ENCODE measurements around the gene EHBP1L1. TPM values are rescaled to one million over a fixed set of nuclear protein-coding genes. Genes with fewer than 3 reads are reported as not detected.

The EHBP1L1 gene
- total and polyA plus RNA-seq, 2 of the 13 experiments (the other 11 are each of a cell fraction or from before 2014, with no cell fraction given) = 8.3 to 10.6 TPM

GRCh38 chr11:65546217-65546958, 29.5 kb upstream of the EHBP1L1 start (continued):
- no peak for TF ChIP-seq CSRNP1 (CRISPR knock-in tag; IDR thresholded peaks at IDR 0.05)
- peak; percentile 43; the same call in 1 of the 2 replicates for TF ChIP-seq KDM2A (CRISPR knock-in tag; IDR thresholded peaks at IDR 0.05; ENCODE audit: borderline replicate concordance, low read depth)
- no peak for TF ChIP-seq ZBTB34 (CRISPR knock-in tag; IDR thresholded peaks at IDR 0.05)
- no peak for TF ChIP-seq RNF2 (conservative IDR thresholded peaks at IDR 0.05; ENCODE audit: low read depth)
- TF ChIP-seq ZBTB21 (CRISPR knock-in tag; IDR thresholded peaks at IDR 0.05) = no peak
- no peak for TF ChIP-seq ZNF83 (CRISPR knock-in tag; IDR thresholded peaks at IDR 0.05; ENCODE audit: borderline replicate concordance)
- no peak for TF ChIP-seq CCDC6 (CRISPR knock-in tag; IDR thresholded peaks at IDR 0.05)
- TF ChIP-seq DMAP1 (CRISPR knock-in tag; IDR thresholded peaks at IDR 0.05) = no peak
- TF ChIP-seq, protein P1, sequence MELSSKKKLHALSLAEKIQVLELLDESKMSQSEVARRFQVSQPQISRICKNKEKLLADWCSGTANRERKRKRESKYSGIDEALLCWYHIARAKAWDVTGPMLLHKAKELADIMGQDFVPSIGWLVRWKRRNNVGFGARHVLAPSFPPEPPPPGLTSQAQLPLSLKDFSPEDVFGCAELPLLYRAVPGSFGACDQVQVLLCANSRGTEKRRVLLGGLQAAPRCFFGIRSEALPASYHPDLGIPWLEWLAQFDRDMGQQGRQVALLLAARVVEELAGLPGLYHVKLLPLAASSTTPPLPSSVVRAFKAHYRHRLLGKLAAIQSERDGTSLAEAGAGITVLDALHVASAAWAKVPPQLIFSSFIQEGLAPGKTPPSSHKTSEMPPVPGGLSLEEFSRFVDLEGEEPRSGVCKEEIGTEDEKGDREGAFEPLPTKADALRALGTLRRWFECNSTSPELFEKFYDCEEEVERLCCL (CRISPR knock-in tag; IDR thresholded peaks at IDR 0.05; ENCODE audit: borderline replicate concordance) = no peak
- no peak for TF ChIP-seq PAX8 (CRISPR knock-in tag; IDR thresholded peaks at IDR 0.05; ENCODE audit: borderline replicate concordance)
- TF ChIP-seq KAT7 (CRISPR knock-in tag; IDR thresholded peaks at IDR 0.05; ENCODE audit: borderline replicate concordance) = 0 out of 2 replicates have a peak, but pooled peaks have one; percentile 34
- 0 out of 2 replicates have a peak, but pooled peaks have one; percentile 30 for TF ChIP-seq PITX1 (CRISPR knock-in tag; IDR thresholded peaks at IDR 0.05)
- no peak for TF ChIP-seq ZNF12 (CRISPR knock-in tag; IDR thresholded peaks at IDR 0.05)
- TF ChIP-seq NR0B2 (CRISPR knock-in tag; IDR thresholded peaks at IDR 0.05) = no peak
- TF ChIP-seq, protein P2, sequence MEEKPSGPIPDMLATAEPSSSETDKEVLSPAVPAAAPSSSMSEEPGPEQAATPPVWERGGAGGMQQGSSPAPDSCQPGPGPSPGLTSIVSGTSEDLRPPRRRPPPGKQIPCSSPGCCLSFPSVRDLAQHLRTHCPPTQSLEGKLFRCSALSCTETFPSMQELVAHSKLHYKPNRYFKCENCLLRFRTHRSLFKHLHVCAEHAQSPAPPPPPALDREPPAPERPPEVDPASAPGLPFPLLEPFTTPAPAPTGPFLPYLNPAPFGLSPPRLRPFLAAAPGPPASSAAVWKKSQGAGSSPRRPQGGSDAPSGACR (CRISPR knock-in tag; IDR thresholded peaks at IDR 0.05) = no peak
- no peak for TF ChIP-seq ZNF484 (CRISPR knock-in tag; IDR thresholded peaks at IDR 0.05; ENCODE audit: borderline replicate concordance, low read depth)
- TF ChIP-seq ONECUT2 (CRISPR knock-in tag; IDR thresholded peaks at IDR 0.05) = no peak
- peak; percentile 70 for TF ChIP-seq PATZ1 (CRISPR knock-in tag; IDR thresholded peaks at IDR 0.05)
- no peak for TF ChIP-seq CENPX (CRISPR knock-in tag; IDR thresholded peaks at IDR 0.05)
- TF ChIP-seq CCAR2 (optimal IDR thresholded peaks at IDR 0.05; ENCODE audit: low read depth, low read length) = no peak
- no peak for TF ChIP-seq MZF1 (CRISPR knock-in tag; IDR thresholded peaks at IDR 0.05; ENCODE audit: borderline replicate concordance)
- no peak for TF ChIP-seq ZNF737 (CRISPR knock-in tag; IDR thresholded peaks at IDR 0.05; ENCODE audit: borderline replicate concordance)

Data from HepG2 (cell line).